ENCODE data around the gene LMLN. TPM values are rescaled to one million over a fixed set of nuclear protein-coding genes. Genes with fewer than 3 reads are reported as not detected.

LMLN gene, protein sequence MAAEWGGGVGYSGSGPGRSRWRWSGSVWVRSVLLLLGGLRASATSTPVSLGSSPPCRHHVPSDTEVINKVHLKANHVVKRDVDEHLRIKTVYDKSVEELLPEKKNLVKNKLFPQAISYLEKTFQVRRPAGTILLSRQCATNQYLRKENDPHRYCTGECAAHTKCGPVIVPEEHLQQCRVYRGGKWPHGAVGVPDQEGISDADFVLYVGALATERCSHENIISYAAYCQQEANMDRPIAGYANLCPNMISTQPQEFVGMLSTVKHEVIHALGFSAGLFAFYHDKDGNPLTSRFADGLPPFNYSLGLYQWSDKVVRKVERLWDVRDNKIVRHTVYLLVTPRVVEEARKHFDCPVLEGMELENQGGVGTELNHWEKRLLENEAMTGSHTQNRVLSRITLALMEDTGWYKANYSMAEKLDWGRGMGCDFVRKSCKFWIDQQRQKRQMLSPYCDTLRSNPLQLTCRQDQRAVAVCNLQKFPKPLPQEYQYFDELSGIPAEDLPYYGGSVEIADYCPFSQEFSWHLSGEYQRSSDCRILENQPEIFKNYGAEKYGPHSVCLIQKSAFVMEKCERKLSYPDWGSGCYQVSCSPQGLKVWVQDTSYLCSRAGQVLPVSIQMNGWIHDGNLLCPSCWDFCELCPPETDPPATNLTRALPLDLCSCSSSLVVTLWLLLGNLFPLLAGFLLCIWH
- total RNA-seq (2016; rRNA removed; fragmentation: Illumina TruSeq; extraction: Trizol) (1.1 and 1.2 TPM in 2 replicates), polyA plus RNA-seq (2011; rRNA removed) (1.6 and 1.8 TPM in 2 replicates), polyA minus RNA-seq (2011; rRNA and poly(A)+ RNA removed; ENCODE audit: low replicate concordance) (5.8 and 6.4 TPM in 2 replicates), Bru-seq, nascent RNA (percentile 35 among the genes with signal in this experiment), BruChase-seq, experiment 1, labeled RNA remaining after a 6-hour chase (percentile 40 among the genes with signal in this experiment), BruChase-seq, experiment 2, labeled RNA remaining after a 2-hour chase (percentile 36 among the genes with signal in this experiment)
- 1.1 and 1.4 TPM in 2 replicates for total RNA-seq (2016; cell fraction: cytosol; rRNA removed; fragmentation: Illumina TruSeq; extraction: Trizol; ENCODE audit: low read depth)
- 1.4 and 1.7 TPM in 2 replicates for total RNA-seq (2016; cell fraction: insoluble cytoplasmic fraction; rRNA removed; fragmentation: Illumina TruSeq; extraction: Trizol)
- 0.76 and 1.5 TPM in 2 replicates for total RNA-seq (2016; cell fraction: membrane; rRNA removed; fragmentation: Illumina TruSeq; extraction: Trizol)
- 2.3 and 3.3 TPM in 2 replicates for total RNA-seq (2016; cell fraction: nucleus; rRNA removed; fragmentation: Illumina TruSeq; extraction: Trizol)
- polyA plus RNA-seq (2011; cell fraction: cytosol; rRNA removed), result 1.2 TPM in 2 replicates
- polyA plus RNA-seq (2011; cell fraction: nucleus; rRNA removed), result 1.4 and 1.7 TPM in 2 replicates
- polyA plus RNA-seq (2012), result 0.71 and 1.1 TPM in 2 replicates
- polyA plus RNA-seq (2016; cell fraction: cytosol; fragmentation: Illumina TruSeq; extraction: Trizol; ENCODE audit: low read depth), result 0.15 TPM in 1 of 2 replicates, not detected in the other
- 0.75 and 0.84 TPM in 2 replicates for polyA plus RNA-seq (2016; cell fraction: insoluble cytoplasmic fraction; fragmentation: Illumina TruSeq; extraction: Trizol; ENCODE audit: low read depth)
- polyA plus RNA-seq (2016; cell fraction: membrane; fragmentation: Illumina TruSeq; extraction: Trizol; ENCODE audit: low read depth), result 0.14 and 0.26 TPM in 2 replicates
- 1.8 and 2.3 TPM in 2 replicates for polyA plus RNA-seq (2016; cell fraction: nucleus; fragmentation: Illumina TruSeq; extraction: Trizol; ENCODE audit: insufficient read depth, low read depth)
- polyA minus RNA-seq (2011; cell fraction: cytosol; rRNA and poly(A)+ RNA removed), result 1.8 and 2.3 TPM in 2 replicates
- 4.4 and 5.5 TPM in 2 replicates for polyA minus RNA-seq (2011; cell fraction: nucleus; rRNA and poly(A)+ RNA removed)
- long read RNA-seq, experiment 1, partial matches to known transcripts, result 1 of 2 reads
- long read RNA-seq, experiment 1, other reads (novel, unspliced or antisense), result 1 of 2 reads
- long read RNA-seq, experiment 2, partial matches to known transcripts, result 0 of 3 reads
- long read RNA-seq, experiment 2, other reads (novel, unspliced or antisense), result 3 of 3 reads

DNA sequence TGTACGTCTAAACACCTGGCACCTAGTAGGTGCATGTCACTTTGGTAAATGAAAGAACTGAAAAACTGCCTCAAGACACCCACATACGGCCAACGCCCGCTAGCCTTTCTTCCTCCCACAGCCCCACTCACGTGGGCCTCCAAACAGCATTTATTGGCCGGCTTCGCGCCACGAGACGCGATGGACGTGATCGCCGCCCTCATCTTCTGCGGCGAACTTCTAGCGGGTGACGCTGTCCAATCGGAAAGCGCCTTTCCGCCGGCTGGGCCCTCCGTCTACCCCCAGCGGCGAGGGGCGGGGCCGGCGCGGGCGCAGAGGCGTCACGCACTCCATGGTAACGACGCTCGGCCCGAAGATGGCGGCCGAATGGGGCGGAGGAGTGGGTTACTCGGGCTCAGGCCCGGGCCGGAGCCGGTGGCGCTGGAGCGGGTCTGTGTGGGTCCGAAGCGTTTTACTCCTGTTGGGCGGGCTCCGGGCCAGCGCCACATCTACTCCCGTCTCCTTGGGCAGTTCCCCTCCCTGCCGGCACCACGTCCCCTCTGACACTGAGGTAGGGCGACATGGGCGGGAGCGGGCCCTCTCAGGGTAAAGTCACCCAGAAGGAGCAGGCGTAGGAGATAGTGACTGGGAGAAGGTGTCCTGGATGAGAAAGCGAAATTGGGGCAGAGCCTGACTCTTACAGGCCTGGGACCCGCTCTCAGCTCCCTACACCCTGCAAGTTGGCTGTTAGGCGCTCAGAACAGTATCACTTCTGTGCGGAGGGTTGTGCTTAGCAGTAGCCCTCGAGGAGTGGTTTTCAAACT is at the start of gene LMLN:
Gene LMLN (plus strand): TSS at position 327 of the 803 bp plus-strand sequence. CDS start 29 bp downstream, at position 356.
- in situ Hi-C loops (cut with HindIII; ENCODE audit: extremely low pct_ligation_motif_present, low pct_unique_long_range_greater_than_20kb), result no loop called here
- intact Hi-C loops (cut with micrococcal nuclease; ENCODE audit: unreplicated experiment), result no loop called here
- DNase-seq (ENCODE audit: low spot score) (peak; percentile 86), ATAC-seq (peak; percentile 87), FAIRE-seq (peak; percentile 68)
- Histone ChIP-seq H3K9me3 (ENCODE audit: low read length) (no peaks in the 10 kb centered on the region), H3K36me3 (replicated peaks in 1 of 2; ENCODE audit: control insufficient read depth in 1 of 2, insufficient read depth in 2 of 2, low read length in 2 of 2) (peaks cover 0 to 16% of the 10 kb centered on the region in 2 experiments; a peak in 4 of 5 replicates), H2AFZ (ENCODE audit: low read length) (peak within 1 kb of the TSS; percentile 85), H3K27me3 (ENCODE audit: control insufficient read depth in 1 of 2, insufficient read depth in 2 of 2, low read length in 2 of 2) (no peaks in the 10 kb centered on the region; a peak in 1 of 5 replicates), H3K27ac (ENCODE audit: extremely low read length, insufficient read depth, low read length) (peak within 1 kb of the TSS; percentile 60), H3K4me1 (ENCODE audit: insufficient read depth, low read length) (peaks cover 49% of the 10 kb centered on the region), H3K4me2 (ENCODE audit: low read depth, low read length) (peak within 1 kb of the TSS; percentile 91), H3K79me2 (ENCODE audit: insufficient read depth, low read length) (no peaks in the 10 kb centered on the region), H3K4me3 (replicated peaks in 1 of 3; ENCODE audit: insufficient read depth in 1 of 3, low read depth in 2 of 3, low read length in 3 of 3) (peak within 1 kb of the TSS; percentile 76 to 88 (median 81)), H4K20me1 (ENCODE audit: insufficient read depth, low read length) (peaks cover 5% of the 10 kb centered on the region), H3K9ac (ENCODE audit: insufficient read depth, low read depth, low read length) (peak within 1 kb of the TSS; percentile 77)
- ChIA-PET CTCF (ENCODE audit: low intra/inter-chr PET ratio, low total read pairs) (no interaction called here), POLR2A (interaction anchor here (1.5 kb wide), 1 partner anchor 10 kb away, joined by 7 read pairs; the partner anchor contains the start of gene RPL35A)
- 4% methylated on average over 11 of the region's 62 CpGs for WGBS (ENCODE audit: low lambda C conversion rate)
- BruUV-seq (replicated peaks), result no TSS peak
- TF ChIP-seq NFKBIZ (CRISPR knock-in tag; IDR thresholded peaks at IDR 0.05) (peak; percentile 44; the same call in 1 of the 2 replicates), ZNF879 (CRISPR knock-in tag; IDR thresholded peaks at IDR 0.05) (peak; percentile 63; the same call in 1 of the 2 replicates), NR2C2 (CRISPR knock-in tag; IDR thresholded peaks at IDR 0.05; ENCODE audit: borderline replicate concordance) (peak; percentile 15; the same call in 1 of the 2 replicates), CBX5 (CRISPR knock-in tag; IDR thresholded peaks at IDR 0.05; ENCODE audit: borderline replicate concordance) (0 out of 2 replicates have a peak, but pooled peaks have one; percentile 46), ZNF777 (CRISPR knock-in tag; IDR thresholded peaks at IDR 0.05) (0 out of 2 replicates have a peak, but pooled peaks have one; percentile 37), KDM2A (CRISPR knock-in tag; IDR thresholded peaks at IDR 0.05; ENCODE audit: borderline replicate concordance, low read depth) (peak; percentile 78), ZNF598 (CRISPR knock-in tag; IDR thresholded peaks at IDR 0.05; ENCODE audit: borderline replicate concordance) (peak; percentile 79), FOXO1 (CRISPR knock-in tag; IDR thresholded peaks at IDR 0.05) (0 out of 2 replicates have a peak, but pooled peaks have one; percentile 33)
- TF ChIP-seq, protein P1, sequence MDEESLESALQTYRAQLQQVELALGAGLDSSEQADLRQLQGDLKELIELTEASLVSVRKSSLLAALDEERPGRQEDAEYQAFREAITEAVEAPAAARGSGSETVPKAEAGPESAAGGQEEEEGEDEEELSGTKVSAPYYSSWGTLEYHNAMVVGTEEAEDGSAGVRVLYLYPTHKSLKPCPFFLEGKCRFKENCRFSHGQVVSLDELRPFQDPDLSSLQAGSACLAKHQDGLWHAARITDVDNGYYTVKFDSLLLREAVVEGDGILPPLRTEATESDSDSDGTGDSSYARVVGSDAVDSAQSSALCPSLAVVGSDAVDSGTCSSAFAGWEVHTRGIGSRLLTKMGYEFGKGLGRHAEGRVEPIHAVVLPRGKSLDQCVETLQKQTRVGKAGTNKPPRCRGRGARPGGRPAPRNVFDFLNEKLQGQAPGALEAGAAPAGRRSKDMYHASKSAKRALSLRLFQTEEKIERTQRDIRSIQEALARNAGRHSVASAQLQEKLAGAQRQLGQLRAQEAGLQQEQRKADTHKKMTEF (CRISPR knock-in tag; IDR thresholded peaks at IDR 0.05), result peak; percentile 82
- TF ChIP-seq, protein P2, sequence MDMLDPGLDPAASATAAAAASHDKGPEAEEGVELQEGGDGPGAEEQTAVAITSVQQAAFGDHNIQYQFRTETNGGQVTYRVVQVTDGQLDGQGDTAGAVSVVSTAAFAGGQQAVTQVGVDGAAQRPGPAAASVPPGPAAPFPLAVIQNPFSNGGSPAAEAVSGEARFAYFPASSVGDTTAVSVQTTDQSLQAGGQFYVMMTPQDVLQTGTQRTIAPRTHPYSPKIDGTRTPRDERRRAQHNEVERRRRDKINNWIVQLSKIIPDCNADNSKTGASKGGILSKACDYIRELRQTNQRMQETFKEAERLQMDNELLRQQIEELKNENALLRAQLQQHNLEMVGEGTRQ (IDR thresholded peaks at IDR 0.05; ENCODE audit: low read depth, low read length), result peak; percentile 92
- TF ChIP-seq, protein P2 (CRISPR knock-in tag; IDR thresholded peaks at IDR 0.05; ENCODE audit: borderline replicate concordance), result peak; percentile 82

Measured in HepG2 (cell line).